Stomach (tissue), 4 donors: Measurements from ENCODE around the gene SEC22A.

Experiments used
- EP300 ChIP-seq: sonication (generic); formaldehyde crosslinking; IDR thresholded peaks from one replicate; pipeline ENCODE4 v1.6.1; 2017; ENCODE audit warnings: antibody characterized with exemption
- POLR2A ChIP-seq, 4 donors: fragments of 450-650 bp; IDR thresholded peaks; one replicate each; pipeline ENCODE4 v1.6.1; 2016; ENCODE audit warnings: antibody characterized with exemption in 4 of 4, control low read depth in 2 of 4, mild to moderate bottlenecking in 1 of 4, moderate library complexity in 1 of 4
- POLR2AphosphoS5 ChIP-seq, 3 donors: sonication (generic); formaldehyde crosslinking; IDR thresholded peaks; one replicate each; pipeline ENCODE4 v1.6.1; 2016; ENCODE audit warnings: antibody characterized with exemption in 3 of 3
- TF ChIP-seq, protein P1 (sequence below), 7 experiments: fragments of 450-650 bp in 4 of 7; fragments of 200-600 bp in 3 of 7; sonication (generic) in 3 of 7; IDR thresholded peaks; one replicate each; pipeline ENCODE4 v1.5.1; 2016 to 2019; ENCODE audit warnings: antibody characterized with exemption in 7 of 7, control low read depth in 2 of 7, mild to moderate bottlenecking in 1 of 7

DNA sequence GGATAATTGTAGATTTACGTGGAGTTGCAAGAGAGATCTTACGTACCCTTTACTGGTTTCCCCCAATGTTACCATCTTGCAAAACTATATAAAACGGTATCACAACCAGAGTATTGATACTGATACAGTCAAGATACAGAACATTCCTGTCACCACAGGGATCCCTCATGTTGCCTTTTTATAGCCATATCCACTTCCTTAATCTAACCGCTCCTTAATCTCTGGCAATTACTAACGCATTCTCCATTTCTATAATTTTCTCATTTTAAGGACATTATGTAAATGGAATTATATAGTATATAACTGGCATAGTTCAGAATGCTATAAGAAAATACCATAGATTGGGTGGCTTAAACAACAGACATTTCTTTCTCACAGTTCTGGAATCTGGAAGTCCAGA is 61.1 kb downstream of the SEC22A start:
- no peak for TF ChIP-seq POLR2A (IDR thresholded peaks at IDR 0.05)
- TF ChIP-seq, protein P1, sequence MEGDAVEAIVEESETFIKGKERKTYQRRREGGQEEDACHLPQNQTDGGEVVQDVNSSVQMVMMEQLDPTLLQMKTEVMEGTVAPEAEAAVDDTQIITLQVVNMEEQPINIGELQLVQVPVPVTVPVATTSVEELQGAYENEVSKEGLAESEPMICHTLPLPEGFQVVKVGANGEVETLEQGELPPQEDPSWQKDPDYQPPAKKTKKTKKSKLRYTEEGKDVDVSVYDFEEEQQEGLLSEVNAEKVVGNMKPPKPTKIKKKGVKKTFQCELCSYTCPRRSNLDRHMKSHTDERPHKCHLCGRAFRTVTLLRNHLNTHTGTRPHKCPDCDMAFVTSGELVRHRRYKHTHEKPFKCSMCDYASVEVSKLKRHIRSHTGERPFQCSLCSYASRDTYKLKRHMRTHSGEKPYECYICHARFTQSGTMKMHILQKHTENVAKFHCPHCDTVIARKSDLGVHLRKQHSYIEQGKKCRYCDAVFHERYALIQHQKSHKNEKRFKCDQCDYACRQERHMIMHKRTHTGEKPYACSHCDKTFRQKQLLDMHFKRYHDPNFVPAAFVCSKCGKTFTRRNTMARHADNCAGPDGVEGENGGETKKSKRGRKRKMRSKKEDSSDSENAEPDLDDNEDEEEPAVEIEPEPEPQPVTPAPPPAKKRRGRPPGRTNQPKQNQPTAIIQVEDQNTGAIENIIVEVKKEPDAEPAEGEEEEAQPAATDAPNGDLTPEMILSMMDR (IDR thresholded peaks at IDR 0.05), result no peak
- no peak for TF ChIP-seq POLR2AphosphoS5 (IDR thresholded peaks at IDR 0.05)
- TF ChIP-seq EP300, result no peak
